Neural progenitor cell (in vitro differentiated cells): ENCODE data around the gene ARHGEF38. TPM values are rescaled to one million over a fixed set of nuclear protein-coding genes. Genes with fewer than 3 reads are reported as not detected.

Experiments
- DNase-seq: peaks from one replicate; pipeline ENCODE4 v3.0.0-alpha.2; 2016; ENCODE audit warnings: low spot score
- H2AFZ ChIP-seq: fragments of 200-600 bp; sonication (generic); replicated peaks from 2 replicates; pipeline ENCODE4 v1.6.1; 2016; ENCODE audit warnings: antibody characterized with exemption
- H3F3A ChIP-seq: fragments of 200-600 bp; sonication (generic); 2 replicates; pipeline ENCODE4 v1.6.1; 2016; ENCODE audit warnings: antibody characterized with exemption, low read depth
- H3K27ac ChIP-seq: fragments of 200-600 bp; sonication (generic); 2 replicates; pipeline ENCODE4 v1.5.1; 2016; ENCODE audit warnings: mild to moderate bottlenecking
- H3K27me3 ChIP-seq: fragments of 200-600 bp; sonication (generic); 2 replicates; pipeline ENCODE4 v1.6.1; 2016; ENCODE audit warnings: mild to moderate bottlenecking, moderate library complexity
- H3K36me3 ChIP-seq: fragments of 200-600 bp; sonication (generic); 2 replicates; pipeline ENCODE4 v1.5.1; 2016
- H3K4me1 ChIP-seq: fragments of 200-600 bp; sonication (generic); 2 replicates; pipeline ENCODE4 v1.6.1; 2016; ENCODE audit warnings: mixed run types
- H3K4me2 ChIP-seq: fragments of 200-600 bp; sonication (generic); 2 replicates; pipeline ENCODE4 v1.6.1; 2016
- H3K4me3 ChIP-seq: fragments of 200-600 bp; sonication (generic); 2 replicates; pipeline ENCODE4 v1.5.1; 2016
- H3K79me2 ChIP-seq: fragments of 200-600 bp; sonication (generic); 2 replicates; pipeline ENCODE4 v1.6.1; 2016; ENCODE audit warnings: low read depth
- H3K9ac ChIP-seq: fragments of 200-600 bp; sonication (generic); 2 replicates; pipeline ENCODE4 v1.6.1; 2016
- H3K9me3 ChIP-seq: fragments of 200-600 bp; sonication (generic); 2 replicates; pipeline ENCODE4 v1.5.1; 2016; ENCODE audit warnings: low read depth
- H4K20me1 ChIP-seq: fragments of 200-600 bp; sonication (generic); 2 replicates; pipeline ENCODE4 v1.6.1; 2016; ENCODE audit warnings: low read depth
- H3K27ac Mint-ChIP-seq: 3 replicates; pipeline ENCODE4 v1.8.0; 2021; ENCODE audit warnings: mixed read lengths
- H3K27me3 Mint-ChIP-seq: 2 replicates; pipeline ENCODE4 v1.8.0; 2022; ENCODE audit warnings: low read depth, mild to moderate bottlenecking, inconsistent platforms, moderate library complexity, mixed read lengths; ENCODE audit not compliant: insufficient read depth
- H3K36me3 Mint-ChIP-seq: 3 replicates; pipeline ENCODE4 v1.8.0; 2021; ENCODE audit warnings: mixed read lengths
- H3K4me1 Mint-ChIP-seq: 3 replicates; pipeline ENCODE4 v1.8.0; 2021; ENCODE audit warnings: mixed read lengths
- H3K4me3 Mint-ChIP-seq: 3 replicates; pipeline ENCODE4 v1.8.0; 2021; ENCODE audit warnings: mild to moderate bottlenecking, moderate library complexity, mixed read lengths
- H3K9me3 Mint-ChIP-seq: 3 replicates; pipeline ENCODE4 v1.8.0; 2020; ENCODE audit warnings: mixed read lengths
- CTCF ChIP-seq: fragments of 200-600 bp; sonication (generic); IDR thresholded peaks from 2 replicates; pipeline ENCODE4 v1.5.1; 2017; ENCODE audit warnings: antibody characterized with exemption, mild to moderate bottlenecking
- EZH2 ChIP-seq: fragments of 200-600 bp; sonication (generic); IDR thresholded peaks from 2 replicates; pipeline ENCODE4 v1.6.1; 2017; ENCODE audit warnings: antibody characterized with exemption, mild to moderate bottlenecking, moderate library complexity
- EZH2phosphoT487 ChIP-seq: fragments of 200-600 bp; sonication (generic); IDR thresholded peaks from 2 replicates; pipeline ENCODE4 v1.6.1; 2017; ENCODE audit warnings: antibody characterized with exemption
- total RNA-seq: library from RNA; depleted of rRNA; stranded (reverse); fragments of >200 nt; gene quantifications from 2 replicates; pipeline ENCODE4 v1.2.3, GENCODE V29; 2015; ENCODE audit warnings: low replicate concordance

The ARHGEF38 gene
- total RNA-seq, 1 donor from 2014 or later: 0.28 TPM

- H3K27me3 Mint-ChIP-seq: no peaks in the 10 kb centered on the region
- Histone ChIP-seq H3K4me2 (no peak overlapping the region), H3K9ac (no peak overlapping the region), H4K20me1 (no peaks in the 10 kb centered on the region), H2AFZ (no peak overlapping the region), H3K79me2 (no peaks in the 10 kb centered on the region), H3K9me3 (no peaks in the 10 kb centered on the region), H3F3A (no peaks in the 10 kb centered on the region), H3K27me3 (no peaks in the 10 kb centered on the region), H3K4me1 (no peaks in the 10 kb centered on the region), H3K27ac (no peak overlapping the region), H3K4me3 (no peak overlapping the region), H3K36me3 (no peaks in the 10 kb centered on the region)
- H3K4me1 Mint-ChIP-seq: peaks cover 13% of the 10 kb centered on the region
- H3K27ac Mint-ChIP-seq: no peak overlapping the region
- H3K9me3 Mint-ChIP-seq: no peaks in the 10 kb centered on the region
- H3K36me3 Mint-ChIP-seq: no peaks in the 10 kb centered on the region
- TF ChIP-seq CTCF (no peak), EZH2 (no peak), EZH2phosphoT487 (no peak)
- no peak overlapping the region for H3K4me3 Mint-ChIP-seq
- no peak for DNase-seq
These were observed 68.4 kb downstream of the ARHGEF38 start for GRCh38 chr4:105620640-105621323.

DNA sequence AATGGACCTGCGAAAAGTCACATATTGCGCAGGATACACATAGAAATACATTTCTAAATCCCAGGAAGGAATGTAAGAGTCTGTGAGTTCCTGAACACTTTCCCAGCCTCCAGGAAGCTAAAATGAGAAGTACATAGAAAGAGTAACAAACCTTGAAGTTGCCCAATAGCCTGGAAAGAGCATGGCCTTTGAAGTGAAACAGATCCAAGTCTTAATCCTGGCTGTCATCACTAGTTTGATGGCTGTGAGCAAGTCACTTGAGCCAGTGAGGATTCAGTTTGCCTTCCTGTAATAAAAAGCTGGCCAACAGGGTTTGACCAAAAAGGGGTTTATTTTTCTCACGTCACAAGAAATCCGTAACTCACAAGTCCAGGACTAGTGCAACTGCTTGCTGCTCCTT is 69.8 kb downstream of the ARHGEF38 start:
- Mint-ChIP-seq H3K4me3 (no peak overlapping the region), H3K4me1 (peaks cover 16% of the 10 kb centered on the region), H3K27ac (no peak overlapping the region), H3K27me3 (no peaks in the 10 kb centered on the region), H3K36me3 (no peaks in the 10 kb centered on the region), H3K9me3 (no peaks in the 10 kb centered on the region)
- no peaks in the 10 kb centered on the region for H3K27me3 ChIP-seq
- H3K36me3 ChIP-seq: no peaks in the 10 kb centered on the region
- no peaks in the 10 kb centered on the region for H3K4me1 ChIP-seq
- no peak overlapping the region for H2AFZ ChIP-seq
- no peak overlapping the region for H3K4me3 ChIP-seq
- no peak for TF ChIP-seq CTCF
- TF ChIP-seq EZH2: no peak
- TF ChIP-seq EZH2phosphoT487: no peak
- H3K4me2 ChIP-seq: no peak overlapping the region
- H3K9me3 ChIP-seq: no peaks in the 10 kb centered on the region
- H3K9ac ChIP-seq: no peak overlapping the region
- H3K27ac ChIP-seq: no peak overlapping the region
- H3F3A ChIP-seq: no peaks in the 10 kb centered on the region
- H4K20me1 ChIP-seq: no peaks in the 10 kb centered on the region
- DNase-seq: no peak
- H3K79me2 ChIP-seq: no peaks in the 10 kb centered on the region

- Mint-ChIP-seq H3K4me1 (peaks cover 22% of the 10 kb centered on the region), H3K27me3 (no peaks in the 10 kb centered on the region), H3K9me3 (no peaks in the 10 kb centered on the region), H3K36me3 (no peaks in the 10 kb centered on the region), H3K27ac (no peak overlapping the region), H3K4me3 (no peak overlapping the region)
- Histone ChIP-seq H3K9me3 (no peaks in the 10 kb centered on the region), H3K4me2 (no peak overlapping the region), H3K79me2 (no peaks in the 10 kb centered on the region), H3K4me1 (no peaks in the 10 kb centered on the region), H3K4me3 (no peak overlapping the region), H4K20me1 (no peaks in the 10 kb centered on the region), H3K36me3 (no peaks in the 10 kb centered on the region), H3K9ac (no peak overlapping the region), H3F3A (no peaks in the 10 kb centered on the region), H3K27me3 (no peaks in the 10 kb centered on the region), H3K27ac (no peak overlapping the region), H2AFZ (no peak overlapping the region)
- no peak for TF ChIP-seq EZH2
- no peak for TF ChIP-seq CTCF
- no peak for TF ChIP-seq EZH2phosphoT487
- no peak for DNase-seq
These were observed 70.7 kb downstream of the ARHGEF38 start for GRCh38 chr4:105623099-105623498.
